ENCODE measurements around the gene PARD3.

DNA sequence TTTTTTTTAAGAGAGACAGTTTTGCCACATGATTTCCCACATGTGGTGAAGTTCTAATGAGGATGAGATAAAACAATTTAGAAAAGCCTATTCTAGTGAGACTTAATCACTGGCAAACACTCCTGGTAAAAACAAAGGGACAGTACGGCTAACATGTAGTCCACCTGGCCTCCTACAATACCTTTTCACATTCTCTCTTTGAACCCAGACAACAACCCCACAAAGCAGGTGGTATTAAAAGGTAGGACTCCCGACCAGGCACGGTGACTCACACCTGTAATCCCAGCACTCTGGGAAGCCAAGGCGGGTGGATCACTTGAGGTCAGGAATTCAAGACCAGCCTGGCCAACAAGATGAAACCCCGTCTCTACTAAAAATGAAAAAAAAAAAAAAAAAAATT is 12.4 kb downstream of the PARD3 start:
- TF ChIP-seq, protein P1, sequence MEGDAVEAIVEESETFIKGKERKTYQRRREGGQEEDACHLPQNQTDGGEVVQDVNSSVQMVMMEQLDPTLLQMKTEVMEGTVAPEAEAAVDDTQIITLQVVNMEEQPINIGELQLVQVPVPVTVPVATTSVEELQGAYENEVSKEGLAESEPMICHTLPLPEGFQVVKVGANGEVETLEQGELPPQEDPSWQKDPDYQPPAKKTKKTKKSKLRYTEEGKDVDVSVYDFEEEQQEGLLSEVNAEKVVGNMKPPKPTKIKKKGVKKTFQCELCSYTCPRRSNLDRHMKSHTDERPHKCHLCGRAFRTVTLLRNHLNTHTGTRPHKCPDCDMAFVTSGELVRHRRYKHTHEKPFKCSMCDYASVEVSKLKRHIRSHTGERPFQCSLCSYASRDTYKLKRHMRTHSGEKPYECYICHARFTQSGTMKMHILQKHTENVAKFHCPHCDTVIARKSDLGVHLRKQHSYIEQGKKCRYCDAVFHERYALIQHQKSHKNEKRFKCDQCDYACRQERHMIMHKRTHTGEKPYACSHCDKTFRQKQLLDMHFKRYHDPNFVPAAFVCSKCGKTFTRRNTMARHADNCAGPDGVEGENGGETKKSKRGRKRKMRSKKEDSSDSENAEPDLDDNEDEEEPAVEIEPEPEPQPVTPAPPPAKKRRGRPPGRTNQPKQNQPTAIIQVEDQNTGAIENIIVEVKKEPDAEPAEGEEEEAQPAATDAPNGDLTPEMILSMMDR (IDR thresholded peaks at IDR 0.05) = no peak
- no peak for TF ChIP-seq POLR2AphosphoS5 (IDR thresholded peaks at IDR 0.05)
